ENCODE data around the gene IFTAP.

- TF ChIP-seq CTCF (IDR thresholded peaks at IDR 0.05; ENCODE audit: low read depth, low read length) (no peak), EZH2phosphoT487 (IDR thresholded peaks at IDR 0.05; ENCODE audit: low read depth) (no peak)
Measured at GRCh38 chr11:36699271-36699670, 105.0 kb downstream of the IFTAP start.

Measured in OCI-LY3 (cell line).